Measurements from ENCODE around the gene WDR64. TPM values are rescaled to one million over a fixed set of nuclear protein-coding genes. Genes with fewer than 3 reads are reported as not detected.
"Not testable (repeated sequence)": the region's sequence is repeated elsewhere in the genome, so short reads cannot be mapped to it uniquely, and the experiment has no call there.

Gene WDR64
- polyA plus RNA-seq, 12 donors: 0.16 to 0.40 (median 0.31) TPM; not detected in 4

DNA sequence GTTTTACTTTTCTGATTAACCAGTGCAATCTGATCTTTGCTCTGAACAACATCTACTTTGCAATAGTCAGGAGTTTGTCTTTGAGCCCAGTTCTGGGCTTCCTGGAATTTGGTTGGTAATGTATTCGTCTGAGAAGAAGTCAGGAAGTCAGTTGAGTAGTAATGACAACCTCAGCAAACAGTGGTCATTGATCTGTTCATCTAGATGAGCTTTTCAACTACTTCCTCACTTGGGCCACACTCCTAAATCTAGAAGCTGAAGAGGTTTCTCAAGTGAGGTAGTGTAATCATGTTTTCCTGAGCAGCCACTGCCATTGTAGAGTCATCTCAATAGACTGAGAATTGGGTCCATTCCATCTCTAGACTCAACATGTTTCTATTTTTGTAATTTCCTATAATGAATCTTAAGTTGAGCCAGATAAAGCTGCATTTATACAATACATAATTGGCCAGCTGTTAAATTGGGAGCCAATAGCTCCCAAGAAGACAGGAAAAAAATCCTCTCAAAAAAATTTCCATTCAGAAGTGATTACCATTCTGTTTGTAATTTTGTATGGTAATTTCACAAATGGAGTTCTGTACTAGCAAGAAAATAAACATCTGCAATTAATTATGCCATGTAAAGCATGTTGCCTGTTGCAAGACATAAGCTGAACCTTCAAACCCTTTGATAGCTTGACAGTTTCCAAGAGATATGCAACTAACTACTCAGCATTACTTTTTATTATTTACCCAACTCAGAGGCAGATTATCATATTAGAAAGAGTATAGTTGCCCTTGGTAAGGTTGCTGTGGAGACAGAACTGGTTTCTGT lies 49.6 kb downstream of the WDR64 start:
- DNase-seq: no peak

DNA sequence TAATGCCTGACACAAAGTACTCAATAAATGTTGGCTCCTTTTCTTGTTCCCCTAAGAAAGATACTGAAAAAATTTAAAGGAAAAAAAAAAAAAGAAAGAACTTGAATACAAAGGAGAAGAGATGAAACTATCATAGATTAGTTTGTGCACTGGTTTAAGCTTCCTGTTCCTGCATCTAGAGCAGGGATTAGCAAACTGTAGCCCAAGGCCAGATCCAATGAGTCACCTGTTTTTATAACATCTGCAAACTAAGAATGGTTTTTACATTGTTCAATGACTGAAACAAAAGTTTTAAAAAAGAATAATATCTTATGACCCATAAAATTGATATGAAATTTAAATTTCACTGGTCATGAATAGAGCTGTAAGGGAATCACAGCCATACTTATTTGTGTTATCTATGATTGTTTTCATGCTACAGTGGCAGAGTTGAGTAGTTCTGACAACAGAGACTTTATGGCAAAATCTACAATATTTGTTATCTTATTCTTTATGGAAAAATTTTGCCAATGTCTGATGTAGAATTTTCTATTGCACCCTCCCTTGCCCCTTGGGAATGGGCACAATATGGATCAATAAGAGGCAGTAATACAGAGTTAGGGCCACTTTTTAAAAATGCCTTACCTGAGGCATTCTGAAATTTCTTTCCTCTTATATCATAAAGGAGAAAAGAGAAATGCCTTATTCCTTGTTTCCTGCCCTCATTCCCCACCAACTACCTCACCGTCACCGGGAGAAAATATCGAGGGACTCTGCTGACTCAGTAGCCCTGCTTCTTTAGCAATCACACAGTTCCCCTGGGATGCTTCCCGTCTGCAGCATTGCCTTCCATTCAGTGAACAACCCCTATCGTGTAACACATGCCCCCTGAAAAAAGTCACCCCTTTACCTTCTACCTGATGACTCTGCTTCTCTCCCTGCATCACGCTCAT lies 50.6 kb downstream of the WDR64 start:
- DNase-seq: no peak

DNA sequence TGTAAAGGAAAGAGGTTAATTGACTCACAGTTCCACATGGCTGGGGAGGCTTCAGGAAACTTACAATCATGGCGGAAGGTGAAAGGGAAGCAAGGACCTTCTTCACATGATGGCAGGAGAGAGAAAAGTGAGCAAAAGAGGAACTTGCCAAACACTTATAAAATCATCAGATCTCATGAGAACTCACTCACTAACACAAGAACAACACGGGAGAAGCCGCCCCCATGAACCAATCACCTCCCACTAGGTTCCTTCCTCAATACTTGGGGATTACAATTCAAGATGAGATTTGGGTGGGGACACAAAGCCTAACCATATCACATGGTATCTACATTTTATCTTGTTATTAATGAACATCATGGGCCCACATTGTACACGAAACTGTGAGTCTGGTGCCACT lies 51.7 kb downstream of the WDR64 start:
- not testable (repeated sequence) for DNase-seq

DNA sequence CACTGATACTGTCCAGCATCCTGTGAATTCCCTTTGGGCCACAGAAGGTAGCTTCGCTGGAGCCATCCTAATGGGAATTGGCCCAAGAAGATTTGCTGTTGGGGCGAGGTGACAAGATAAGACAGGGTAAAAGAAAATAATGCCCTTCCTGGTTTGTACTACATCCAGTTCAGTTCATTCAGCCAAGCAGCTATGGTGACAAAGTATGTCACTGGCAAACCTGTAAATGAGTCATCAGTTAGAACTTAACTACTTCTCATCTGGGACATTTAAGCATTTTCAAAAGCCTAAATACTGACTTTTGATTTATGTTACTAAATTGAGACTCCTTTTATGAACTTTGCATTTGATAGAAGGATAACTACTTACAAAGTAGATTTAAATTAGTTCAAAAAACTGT lies 54.2 kb downstream of the WDR64 start:
- DNase-seq: no peak

DNA sequence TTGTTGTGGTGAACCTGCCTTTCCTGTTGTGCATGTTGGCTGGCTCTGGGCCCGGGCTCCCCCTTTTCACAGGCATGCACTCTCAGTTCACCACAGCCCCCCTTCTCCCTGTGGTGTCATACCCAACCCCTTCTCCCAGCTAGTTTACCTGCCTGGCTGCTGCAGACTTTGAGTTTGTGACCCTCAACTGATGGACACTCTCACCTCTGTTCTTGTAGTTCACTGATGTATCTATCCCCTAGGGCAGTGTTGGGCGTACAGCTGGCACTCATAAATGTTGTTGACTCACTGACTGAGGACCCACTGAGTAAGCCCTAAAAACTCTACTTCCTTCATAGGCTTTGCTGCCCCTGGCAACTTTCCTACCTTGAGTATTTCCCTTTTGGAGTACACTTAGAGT lies 54.9 kb downstream of the WDR64 start:
- DNase-seq: no peak

DNA sequence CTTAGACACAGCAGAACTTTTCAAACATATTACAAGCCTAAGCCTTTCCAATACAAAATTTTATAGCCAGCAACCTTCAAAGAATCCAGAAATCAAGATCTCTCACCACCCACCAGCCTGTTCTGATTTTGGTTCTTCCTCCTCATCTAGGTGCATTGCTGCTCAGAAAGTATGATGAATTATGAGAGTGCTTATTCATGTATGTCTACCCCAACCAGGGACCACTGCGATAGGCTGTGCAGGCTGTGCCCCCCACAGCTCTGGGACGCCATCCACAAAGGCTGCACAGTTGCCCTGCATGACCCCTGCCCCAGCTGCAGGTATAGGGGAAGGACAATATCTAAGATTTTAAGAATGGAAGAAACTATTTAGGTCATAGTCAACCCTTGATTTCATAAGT lies 55.4 kb downstream of the WDR64 start:
- DNase-seq: no peak

DNA sequence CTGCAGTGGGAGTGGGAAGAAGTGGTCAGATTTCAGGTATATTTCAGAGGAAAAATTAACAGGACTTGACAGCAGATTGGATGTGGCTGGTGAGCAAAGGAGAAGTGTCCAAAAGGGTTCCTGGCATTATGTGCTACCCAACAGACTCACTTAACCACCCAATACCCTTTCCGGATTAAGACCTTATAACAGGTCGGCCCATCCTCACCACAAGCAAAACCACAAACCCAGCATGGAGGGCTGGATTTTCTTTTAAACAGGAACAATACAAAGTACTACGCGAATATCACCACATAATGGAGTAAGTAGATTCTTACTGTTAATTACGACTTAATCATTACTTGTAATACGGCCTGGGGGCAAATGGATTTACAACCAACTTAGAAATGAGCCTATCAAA lies 59.2 kb downstream of the WDR64 start:
- DNase-seq: no peak

DNA sequence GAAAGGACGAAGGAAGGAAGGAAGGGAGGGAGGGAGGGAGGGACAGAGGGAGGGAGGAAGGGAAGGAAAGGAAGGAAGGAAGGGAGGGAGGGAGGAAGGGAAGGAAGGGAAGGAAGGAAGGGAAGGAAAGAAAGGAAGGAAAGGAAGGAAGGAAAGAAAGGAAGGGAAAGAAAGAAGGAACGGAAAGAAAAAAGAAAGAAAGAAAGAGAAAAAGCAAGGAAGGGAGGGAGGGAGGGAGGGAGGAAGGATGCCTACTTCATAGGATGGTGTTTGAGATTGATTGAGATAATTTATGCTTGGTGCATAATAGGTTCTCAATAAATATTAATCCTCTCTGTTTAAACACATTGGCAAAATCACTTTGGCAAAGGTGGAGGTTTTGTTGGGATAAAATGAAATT lies 61.2 kb downstream of the WDR64 start:
- DNase-seq: no peak

DNA sequence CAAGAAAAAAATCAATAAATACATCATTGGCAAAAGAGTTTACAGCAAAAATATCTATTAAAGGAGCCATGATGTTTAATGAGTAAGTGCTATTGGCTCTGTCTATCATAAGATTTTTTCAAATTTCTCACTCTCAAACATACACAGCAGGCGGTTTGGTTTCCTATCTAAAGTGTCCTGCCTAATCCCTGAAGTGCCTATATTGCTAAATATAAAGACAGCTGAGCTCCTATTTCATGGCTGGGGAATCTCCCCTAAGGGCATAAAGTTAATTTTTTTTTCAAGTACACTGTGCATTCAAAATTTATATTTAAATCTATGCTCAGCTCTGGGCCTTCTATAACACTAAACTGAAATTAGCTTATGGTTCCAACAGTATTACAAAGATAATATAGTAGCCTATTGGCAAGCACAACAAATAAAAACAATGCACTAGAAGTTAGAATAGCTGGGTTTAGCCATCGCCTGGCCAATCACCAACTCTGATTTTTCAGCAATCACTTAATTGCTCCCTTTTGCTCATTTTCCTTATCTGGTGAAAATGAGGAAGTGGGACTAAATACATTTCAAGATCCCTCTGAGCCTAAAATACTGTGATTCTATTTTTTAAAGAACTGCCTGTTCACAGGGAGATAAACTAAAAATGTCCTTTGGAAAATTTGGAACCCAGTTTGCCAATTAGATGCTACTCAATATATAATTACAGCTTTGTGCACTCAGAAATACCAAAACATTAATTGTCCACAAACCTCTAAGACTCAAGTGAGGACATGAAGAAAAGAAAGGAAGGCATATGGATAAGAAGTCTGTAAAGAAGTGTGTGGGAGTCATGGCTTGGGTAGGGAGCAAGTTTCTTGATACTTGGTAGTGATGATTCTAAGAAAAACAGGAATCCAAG lies 62.5 kb downstream of the WDR64 start:
- no peak for DNase-seq

DNA sequence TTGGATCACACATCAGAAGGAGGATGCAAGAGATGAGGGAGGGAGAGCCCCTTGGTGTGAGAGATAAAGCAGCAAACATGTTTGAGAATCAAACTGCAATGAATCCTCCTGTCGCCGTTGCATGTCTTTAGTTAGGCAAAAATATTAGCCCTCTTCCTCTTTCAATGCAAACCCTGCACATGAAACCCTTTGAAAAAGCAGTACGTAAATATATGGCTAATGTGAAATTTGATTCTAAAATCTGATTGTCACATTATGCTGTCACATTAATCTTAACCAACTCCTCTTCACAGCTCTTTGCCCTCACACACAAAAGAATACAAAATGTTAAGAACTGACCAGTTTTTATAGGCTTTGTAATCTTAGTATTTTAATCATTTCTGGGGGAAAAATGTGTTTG lies 63.4 kb downstream of the WDR64 start:
- DNase-seq: no peak

DNA sequence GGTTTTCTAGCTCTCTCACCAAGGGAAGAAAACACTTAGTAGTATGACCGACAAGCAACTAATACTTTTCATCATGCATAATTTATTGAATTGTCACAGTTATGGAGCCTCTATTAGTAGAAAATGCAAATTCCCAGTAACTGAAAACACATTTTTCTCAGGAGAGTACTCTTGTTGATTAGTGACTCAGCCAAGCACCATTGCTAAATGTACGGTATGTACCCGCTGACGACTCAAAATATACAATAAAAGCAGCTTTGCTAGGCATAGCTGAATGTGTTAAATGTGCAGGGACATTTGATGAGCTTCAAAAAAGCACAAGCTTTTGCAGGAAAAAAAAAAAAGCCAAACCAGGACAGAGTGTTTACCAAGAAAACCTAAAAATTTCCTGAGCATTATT lies 63.9 kb downstream of the WDR64 start:
- no peak for DNase-seq

DNA sequence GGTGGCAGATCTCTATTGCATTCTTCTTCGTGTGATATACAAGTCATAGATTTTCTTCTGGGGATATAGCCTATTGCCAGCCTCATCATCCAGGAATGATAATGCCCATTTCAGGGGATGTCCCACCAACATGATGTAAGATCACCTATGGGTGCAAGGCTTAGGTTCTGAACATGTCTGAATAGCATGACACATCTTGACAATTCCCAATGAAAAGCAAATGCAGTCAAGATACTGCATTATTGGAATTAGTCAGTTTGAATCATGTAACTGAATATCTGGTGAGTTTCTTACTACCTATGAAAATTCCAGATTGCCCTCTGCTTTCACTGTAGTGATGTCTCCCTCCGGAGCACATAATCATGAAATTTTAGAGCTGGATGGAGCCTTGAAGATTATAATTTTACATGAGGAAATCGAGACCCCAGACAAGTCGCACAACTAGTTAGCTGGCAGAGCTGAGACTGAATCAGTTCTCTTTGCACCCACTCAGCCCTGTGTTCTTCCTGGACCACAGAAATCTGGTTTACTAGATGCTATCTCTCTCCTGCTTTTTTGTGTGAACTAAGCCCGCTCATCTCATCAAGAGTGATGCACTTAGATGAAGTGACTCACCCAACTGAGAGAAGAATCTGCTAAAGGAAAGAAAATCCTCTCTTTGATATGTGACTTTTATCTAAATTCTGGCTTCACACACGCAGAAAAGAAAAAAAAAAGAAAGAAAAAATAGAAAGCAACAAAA lies 65.0 kb downstream of the WDR64 start:
- DNase-seq: no peak

DNA sequence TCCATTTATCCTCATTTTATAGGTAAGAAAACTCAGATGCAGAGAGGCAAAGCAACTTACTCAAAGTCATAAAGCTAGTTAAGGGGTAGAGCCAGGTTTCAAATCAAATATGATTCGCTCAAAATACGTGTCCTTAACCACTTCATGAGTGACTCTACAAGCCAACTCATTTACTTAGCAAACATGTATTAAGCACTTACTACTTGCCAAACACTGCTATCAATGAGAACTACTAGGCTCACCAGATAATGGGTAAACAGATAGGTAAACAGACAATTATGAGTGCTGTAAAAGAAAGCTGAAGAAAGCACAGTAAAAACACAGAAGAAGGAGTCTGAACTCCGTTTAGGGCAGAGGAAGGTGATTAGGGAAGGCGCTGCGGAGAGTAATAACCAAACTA lies 65.9 kb downstream of the WDR64 start:
- no peak for DNase-seq

DNA sequence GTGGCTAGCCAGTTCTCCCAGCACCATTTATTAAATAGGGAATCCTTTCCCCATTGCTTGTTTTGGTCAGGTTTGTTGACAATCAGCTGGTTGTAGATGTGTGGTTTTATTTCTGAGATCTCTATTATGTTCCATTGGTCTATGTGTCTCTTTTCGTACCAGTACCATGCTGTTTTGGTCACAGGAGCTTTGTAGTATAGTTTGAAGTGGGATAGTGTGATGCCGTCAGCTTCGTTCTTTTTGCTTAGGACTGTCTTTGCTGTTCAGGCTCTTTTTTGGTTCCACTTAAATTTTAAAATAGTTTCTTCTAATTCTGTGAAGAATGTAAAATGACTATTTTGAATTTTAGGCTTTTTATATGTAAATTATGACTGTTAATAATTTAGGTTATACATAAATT lies 68.9 kb downstream of the WDR64 start:
- DNase-seq: no peak

DNA sequence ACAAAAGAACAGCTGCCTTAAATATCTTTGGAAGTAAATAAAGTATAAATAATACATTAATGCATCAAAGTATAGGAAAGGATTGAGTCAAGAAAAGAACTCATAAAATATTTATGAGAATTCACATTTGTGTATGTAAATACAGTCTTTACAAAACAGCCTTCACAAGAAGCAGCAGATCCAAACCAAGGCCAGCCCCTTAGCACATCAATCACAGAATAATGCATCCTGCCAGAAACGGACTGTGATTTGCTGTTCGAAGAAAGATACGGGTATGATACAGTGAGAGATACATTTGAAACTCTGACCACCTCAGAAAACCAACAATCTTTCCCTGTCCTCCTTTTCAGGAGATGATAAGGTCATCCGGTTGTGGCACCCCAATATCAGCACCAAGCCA lies 70.9 kb downstream of the WDR64 start:
- DNase-seq: no peak

DNA sequence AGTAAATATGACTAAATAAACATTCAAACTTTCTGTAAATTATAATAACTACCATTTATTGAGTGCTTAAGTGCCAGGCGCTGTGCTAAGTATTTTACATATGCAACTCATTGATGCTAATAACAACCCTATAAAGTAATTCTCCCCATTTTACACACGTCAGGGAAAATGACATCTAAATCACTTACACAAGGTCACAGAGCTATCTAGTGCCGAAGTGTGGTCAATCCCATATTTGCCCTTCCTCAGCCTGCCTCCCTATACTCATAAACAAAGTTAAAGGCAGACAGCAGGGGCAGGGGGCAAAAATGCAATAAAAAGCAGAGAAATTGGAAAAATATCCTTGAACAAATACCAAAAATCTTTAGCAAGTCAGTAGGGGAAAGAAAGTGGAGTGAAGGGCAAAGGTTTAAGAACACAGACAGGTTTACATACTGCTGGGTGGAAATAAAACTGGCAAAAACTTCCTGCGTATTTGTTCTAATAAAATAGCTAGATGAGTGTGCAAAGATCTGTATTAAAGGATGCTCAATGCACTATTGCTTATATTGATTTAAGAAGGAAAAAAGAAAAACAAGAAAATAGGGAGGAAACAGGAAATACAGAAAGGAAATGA lies 72.8 kb downstream of the WDR64 start:
- DNase-seq: no peak

DNA sequence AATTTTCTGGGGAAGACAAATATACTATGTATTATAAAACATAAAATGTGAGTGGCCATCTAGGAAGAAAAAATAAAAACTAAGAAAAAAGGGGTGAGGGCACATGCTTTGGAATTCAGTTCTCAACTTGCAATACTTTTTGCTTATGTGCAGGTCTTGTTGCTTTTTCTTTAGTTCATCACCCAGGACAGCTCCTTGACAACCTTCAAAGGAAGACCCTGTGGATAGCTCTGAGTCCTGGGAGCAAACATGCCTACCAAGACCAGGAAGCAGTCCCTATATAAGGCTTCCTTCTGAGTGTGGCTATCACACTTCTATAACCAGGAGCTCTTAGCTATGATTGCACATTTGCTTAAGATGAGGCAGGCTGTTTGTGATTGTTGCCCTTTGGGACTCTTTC lies 78.0 kb downstream of the WDR64 start:
- DNase-seq: no peak

DNA sequence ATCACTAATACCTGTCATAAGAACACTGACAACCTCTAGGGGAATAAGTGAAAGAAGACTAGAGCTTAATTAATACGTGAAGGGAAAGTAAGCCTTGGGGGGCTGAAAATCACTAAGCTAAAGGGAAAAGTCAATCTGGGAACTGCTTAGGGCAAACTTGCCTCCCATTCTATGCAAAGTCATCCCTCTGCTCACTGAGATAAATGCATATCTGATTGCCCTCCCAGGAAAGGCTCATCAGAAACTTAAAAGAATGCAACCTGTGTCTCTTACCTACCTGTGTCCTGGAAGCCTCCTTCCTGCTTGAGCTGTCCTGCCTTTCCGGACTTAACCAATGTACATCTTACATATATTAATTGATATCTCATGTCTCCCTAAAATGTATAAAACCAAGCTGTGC lies 81.8 kb downstream of the WDR64 start:
- no peak for DNase-seq

DNA sequence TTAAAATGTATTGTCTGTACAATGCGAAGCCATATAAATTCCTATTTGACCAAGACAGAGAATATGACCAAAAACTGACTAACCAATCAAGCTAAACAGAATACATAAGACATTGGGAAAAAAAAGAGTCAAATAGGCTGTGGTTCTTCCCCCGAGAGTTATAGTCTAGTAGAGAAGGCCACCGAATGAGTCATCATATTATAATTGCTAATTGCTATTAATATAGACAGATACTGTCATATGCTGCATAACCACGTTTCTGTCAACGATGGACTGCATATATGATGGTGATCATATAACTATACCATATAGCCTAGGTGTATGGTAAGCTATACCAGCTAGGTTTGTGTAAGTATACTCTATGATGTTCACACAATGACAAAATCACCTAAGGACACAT lies 82.5 kb downstream of the WDR64 start:
- DNase-seq: no peak

DNA sequence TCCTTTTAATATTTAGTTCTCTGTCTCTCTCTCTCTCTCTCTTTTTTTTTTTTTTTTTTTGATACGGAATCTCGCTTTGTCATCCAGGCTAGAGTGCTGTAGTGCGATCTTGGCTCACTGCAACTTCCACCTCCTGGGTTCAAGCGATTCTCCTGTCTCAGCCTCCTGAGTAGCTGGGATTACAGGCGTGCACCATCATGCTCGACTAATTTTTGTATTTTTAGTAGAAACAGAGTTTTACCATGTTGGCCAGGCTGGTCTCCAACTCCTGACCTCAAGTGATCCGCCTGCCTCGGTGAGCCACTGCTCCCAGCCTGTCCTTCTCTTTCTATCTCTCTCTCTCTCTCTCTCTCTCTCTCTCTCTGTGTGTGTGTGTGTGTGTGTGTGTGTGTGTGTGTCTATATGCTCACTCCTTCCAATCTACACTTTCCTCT lies 83.4 kb downstream of the WDR64 start:
- DNase-seq: not testable (repeated sequence)

DNA sequence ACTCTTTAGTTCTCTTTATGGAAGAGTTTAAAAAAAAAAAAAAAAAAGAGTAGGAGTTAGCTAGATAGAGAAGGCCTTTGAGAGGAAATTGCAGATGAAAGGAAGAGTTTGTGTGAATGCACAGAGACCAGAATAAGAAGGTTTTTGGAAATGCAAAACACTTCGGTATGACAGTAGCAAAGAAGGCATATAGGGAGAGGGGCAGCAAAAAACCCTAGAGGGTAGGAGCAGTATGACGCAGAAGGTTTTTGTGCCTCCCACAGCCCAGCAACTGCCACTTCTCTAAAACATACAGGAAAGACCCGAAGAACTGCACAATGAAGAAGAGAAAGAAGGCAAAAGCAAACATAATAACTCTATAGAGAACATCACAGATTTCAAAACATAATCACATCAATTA lies 84.3 kb downstream of the WDR64 start:
- DNase-seq: no peak

Measured in muscle of arm (tissue), 12 donors.